CD4-positive, alpha-beta T cell treated with Interferon alpha-2 for 1 hour (primary cell): ENCODE results near the gene PADI1.
"Not testable (repeated sequence)": the region's sequence is repeated elsewhere in the genome, so short reads cannot be mapped to it uniquely, and the experiment has no call there.

Experiments used
- DNase-seq, 2 donors: peaks; one replicate each; pipeline ENCODE4 v3.0.0-alpha.2; 2020 to 2022

Gene PADI1

DNA sequence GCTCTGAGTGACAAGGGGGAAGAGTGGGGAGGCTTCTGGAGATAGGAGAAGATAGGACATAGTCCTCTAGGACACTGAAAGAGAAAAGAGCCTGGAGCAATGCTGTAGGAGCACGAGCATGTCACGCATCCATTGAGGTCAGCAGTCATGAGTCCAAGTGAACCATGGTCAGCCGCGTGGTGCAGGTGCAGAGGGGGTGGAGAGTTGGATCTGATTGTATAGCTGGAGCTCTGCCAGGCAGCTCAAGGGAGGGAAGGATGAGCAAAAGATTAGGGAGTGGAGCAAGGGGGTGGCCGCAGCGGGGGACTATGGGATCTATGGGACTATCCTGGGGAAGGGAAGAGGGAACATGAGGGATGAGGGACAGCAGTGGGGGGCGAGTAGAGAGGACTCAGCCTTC, 14.0 kb downstream of the PADI1 start:
- DNase-seq, result no peak

DNA sequence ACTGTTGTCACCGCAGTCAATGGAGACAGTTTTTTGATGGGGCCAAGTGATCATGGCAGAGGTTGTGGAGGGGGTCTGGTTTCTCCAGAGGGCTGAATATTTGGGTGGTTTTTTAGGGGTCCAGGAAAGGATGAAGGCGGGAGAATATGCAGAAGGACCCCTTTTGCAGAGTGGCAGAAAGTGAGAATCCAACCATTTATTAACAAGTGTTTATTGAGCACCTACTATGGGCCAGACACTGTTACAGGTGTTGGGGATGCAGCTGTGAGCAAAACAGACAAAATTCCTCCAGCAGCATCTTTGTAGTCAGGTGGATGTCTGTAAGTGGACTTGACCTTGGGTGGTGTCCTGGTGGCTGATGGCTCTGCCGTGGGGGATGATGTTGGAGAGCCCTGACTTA, 15.4 kb downstream of the PADI1 start:
- DNase-seq, result no peak

DNA sequence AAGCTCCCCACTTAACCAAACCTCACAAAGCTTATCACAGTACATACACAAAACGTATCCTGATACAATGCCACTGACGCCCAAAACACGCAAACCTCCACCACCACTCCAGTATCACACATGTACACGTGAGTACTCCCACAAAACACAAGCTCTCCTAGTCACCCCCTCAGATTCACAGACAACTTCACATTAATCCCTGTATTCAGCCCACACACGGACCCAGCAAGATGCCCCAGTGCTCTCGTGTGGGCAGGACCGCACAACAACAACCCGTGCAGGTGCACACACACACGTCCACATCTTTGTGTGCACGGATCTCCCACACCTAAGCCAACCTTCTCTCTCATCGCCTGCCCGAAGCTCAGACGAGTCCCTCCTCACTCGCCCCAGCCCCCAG, 17.6 kb downstream of the PADI1 start:
- DNase-seq, result no peak

DNA sequence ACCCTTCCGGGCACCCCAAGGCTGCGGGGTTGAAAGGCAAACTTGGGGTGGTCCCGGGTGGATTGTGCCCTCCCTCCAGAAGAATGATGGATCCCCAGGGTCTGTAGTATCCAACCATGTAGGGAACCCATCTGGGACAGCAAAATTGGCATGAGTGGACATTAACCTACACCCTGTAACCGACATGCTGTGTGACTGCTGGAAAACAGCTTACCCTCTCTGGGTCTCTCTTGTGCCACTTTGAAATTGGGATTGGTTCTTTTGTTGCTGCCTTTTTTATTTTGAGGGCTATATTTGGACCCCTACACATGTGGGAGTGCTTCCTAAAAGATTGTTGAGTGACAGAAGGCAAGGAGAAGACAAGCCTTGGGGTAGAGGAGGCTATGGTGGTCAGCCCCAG, 19.5 kb downstream of the PADI1 start:
- no peak for DNase-seq

DNA sequence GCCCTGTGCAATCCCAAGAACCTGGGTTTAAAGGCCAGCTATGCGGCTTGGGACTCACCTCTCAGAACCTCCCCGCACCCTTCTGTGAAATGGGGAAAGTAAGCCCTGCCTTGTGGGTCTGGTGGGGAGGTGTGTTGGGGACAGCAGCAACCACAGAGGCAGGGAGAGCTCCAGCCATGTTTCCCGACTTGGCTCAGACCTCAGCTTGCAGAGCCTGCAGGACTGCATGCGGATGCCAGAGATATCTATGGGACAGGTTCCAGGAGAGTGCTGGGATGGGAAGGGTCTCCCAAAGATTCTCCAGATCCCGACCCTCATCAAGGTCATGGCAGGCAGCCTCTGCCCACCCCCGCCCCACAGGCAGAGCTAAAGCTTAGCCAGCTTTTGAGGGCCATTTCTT, 20.2 kb downstream of the PADI1 start:
- DNase-seq, result no peak

DNA sequence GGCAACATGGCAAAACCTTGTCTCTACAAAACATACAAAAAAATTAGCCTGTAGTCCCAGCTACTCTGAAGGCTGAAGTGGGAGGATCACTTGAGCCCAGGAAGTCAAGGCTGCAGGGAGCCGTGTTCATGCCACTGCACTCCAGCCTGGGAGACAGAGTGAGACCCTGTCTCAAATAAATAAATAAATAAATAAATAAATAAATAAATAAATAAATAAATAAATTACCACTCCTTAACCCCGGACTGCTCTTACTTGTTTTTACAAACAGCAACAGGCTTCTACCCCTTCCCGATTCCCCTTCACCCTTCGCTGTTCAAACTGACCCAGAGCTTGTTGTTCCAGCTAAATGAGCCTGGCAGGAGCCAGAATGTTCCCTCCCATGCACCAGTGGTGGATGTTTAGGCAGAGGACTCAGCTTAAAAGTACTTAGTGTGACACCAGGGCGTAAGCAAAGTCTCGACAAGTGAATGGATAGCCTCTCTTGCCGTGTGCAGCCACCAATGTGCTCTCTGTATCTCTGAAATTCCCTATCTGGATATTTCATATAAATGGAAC, 22.5 kb downstream of the PADI1 start:
- no peak for DNase-seq

DNA sequence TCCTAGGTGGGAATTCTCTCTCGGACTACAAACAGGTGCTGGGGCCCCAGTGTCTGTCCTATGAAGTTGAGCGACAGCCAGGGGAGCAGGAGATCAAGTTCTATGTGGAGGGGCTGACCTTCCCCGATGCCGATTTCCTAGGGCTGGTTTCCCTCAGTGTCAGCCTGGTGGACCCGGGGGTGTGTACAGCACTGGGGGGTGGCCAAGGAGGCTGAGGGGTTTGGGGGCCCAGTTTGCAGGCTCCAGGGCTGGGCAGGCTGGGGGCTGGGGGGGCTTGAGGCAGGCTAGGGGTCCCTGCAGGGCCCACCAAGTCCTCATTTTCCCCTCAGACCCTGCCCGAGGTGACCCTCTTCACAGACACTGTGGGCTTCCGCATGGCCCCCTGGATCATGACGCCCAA, 23.7 kb downstream of the PADI1 start:
- no peak for DNase-seq

DNA sequence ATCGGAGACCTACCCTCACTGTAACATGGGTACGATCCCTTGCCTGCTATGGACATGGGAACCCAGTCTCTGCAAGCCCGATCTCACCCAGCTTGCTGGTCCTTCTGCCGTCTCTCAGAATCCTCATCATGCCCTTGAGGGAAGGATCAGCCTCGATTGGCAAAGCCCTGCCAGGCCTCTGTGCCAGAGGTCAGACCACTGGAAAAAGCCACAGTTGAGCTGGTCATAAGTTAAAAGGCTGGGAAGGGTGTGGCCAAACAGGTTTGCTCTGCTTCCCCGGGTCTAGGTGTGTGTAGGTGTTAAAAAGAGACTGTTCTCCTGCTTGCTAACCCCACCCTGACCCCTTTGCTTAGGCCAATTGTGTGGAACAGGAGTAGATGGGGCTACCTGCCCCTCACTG, 24.5 kb downstream of the PADI1 start:
- no peak for DNase-seq

DNA sequence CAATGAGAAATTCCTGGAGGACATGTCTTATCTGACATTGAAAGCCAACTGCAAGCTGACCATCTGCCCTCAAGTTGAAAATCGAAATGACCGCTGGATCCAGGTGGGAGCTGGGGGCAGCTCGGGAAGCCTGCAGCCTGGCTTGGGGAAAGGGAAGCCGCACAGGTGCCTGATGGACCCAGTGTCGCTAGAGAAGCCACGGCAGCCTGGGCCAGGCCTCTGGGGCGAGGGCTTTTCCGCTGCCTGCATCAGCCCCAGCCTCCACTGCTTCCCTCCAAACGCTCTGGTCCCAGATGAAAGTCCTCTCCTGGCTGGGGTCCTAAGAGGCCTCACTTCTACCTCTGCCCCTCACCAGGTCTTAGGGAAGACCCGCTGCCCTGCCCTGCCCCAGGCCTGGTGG, 25.2 kb downstream of the PADI1 start:
- no peak for DNase-seq

DNA sequence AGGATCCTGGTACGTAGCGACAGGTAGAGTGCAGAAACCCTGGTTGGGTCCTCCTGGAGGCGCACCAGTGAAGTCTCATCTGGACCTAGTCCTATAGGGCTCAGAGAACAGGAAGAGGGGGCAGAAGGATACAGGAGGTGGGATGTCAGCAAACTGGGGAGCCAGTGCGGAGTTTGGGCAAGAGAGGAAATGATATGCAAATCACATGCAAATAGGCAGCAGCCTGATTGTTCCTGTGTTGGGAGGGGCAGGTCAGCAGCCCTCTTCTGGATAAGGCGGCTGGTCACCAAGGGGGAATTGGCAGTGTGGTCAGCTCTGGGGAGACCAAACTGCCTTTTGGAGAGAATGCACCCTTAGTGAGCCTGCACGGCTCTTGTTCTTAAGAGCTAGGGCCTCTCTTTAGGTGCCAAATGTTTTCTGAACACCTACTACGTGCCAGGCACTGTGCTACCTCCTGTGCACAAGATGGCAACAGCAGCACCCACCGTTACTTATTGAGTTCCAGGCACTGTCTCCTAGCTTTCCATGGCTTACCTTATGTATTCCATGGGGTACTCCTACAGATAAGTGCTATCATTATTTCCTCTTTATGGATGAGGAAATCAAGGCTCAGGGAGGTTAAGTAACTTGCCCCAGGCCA, 25.9 kb downstream of the PADI1 start:
- no peak for DNase-seq

DNA sequence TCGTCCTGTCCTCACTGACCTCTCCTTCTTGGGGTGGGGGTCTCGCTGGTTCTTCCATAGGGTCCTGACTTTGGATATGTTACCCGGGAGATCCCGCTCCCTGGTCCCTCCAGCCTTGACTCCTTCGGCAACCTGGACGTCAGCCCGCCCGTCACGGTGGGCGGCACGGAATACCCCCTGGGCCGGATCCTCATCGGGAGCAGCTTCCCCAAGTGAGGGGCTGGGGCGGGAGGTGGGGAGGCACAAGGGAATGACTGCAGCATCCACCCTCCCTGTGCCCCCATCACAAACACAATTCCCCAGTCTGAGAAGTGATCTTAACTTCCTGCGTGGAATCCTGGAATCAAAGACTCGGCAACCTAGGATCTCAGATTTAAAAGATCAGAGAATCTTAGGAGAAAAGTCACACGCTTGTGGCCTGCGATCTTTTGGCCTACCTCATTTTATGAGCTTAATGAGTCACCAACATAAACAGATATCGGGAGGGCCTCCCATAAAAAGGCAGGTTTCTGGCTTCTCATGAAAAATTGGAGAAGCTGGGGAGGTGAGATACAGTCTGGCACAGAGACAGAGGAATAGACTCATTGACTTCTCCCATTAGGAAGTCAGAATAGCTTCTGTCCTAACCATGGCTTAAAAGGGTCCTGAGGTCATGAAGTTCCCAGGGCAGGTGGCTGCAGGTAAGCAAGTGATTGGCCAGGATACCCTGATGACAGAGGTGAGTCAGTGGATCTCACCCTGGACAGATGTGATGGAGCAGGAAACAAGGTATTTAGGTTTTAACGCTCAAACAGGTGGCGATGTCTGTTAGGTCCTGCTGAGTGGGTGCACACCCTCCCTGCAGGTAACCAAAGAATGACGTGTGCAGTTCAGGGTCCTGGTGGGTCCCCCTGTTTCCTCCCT, 28.1 kb downstream of the PADI1 start:
- no peak for DNase-seq

DNA sequence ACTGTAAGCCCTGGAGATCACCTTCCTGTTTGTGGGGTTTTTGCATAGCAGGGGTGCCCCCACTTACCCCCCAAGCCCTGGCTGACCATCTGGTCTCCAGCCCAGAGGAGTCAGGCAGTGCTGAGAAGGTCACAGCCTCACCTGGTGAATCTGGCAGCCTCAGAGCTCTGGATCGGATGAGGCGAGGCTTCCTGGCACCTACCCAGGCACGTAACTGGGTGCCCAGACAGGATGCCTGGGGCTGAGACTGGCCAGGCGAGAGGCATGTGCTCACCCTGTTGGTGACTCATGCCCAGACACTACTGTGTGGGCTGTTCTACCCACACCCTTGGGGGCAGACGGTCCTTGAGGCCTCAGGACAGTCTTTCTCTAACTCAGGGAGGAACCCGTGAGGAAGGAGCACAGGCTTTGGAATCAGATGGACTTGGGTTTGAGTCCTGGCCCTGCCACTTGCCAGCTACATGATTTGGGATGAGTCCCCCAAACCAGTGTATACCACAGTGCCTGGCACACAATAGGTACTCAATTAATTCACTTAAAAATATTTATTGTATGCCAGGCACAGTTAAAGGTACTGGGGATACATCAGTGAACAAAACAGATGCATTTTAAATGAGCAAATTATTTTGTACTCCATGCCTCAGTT, 28.9 kb downstream of the PADI1 start:
- peak in 1 of 2 donors; percentile 16 for DNase-seq

DNA sequence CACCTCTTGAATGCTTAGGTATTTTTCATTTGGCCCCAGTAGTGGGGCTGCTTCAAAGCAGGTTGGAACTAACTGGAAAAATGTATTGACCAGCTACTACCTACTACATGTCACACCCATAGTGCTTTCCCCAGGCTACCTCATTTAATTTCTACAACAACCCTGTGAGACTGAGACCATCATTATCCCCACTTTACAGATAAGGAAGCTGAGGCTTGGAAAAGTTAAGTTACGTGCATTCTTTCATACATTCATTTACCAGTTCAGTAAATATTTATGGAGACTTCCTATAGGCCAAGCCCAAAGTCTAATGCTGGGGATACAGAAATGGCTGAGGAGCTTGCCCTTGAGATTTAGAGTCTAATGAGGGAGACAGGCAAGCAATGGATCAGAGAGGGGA, 29.5 kb downstream of the PADI1 start:
- no peak for DNase-seq

DNA sequence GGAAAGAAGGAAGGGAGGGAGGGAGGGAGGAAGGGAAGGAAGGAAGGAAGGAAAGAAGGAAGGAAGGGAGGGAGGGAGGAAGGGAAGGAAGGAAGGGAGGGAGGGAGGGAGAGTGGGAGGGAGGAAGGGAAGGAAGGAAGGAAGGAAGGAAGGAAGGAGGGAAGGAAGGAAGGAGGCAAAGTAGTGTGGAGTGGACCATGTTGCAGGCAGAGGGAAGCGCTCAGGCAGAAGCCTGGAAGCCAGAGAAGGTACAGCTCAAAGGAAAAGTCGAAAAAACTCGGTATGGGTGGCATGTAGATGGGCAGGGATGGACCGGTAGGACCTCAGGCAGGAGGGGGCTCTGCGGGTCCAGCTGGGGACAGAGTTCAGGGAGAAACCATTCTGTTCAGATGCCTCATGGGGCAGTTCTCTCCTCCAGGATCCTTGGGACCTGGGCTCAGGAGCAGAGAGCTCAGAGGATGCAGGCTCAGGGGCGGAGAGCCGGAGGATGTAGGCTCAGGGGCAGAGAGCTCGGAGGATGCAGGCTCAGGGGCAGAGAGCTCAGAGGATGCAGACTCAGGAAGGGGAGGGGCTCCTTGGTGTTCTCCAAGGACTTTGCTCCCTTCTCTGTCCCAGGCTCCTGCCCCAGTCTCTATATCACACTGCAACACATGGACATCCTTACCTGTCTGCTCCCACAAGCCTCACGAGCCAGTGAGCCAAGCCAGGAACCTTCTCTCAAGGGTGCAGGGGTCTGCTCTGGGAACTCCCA, 30.4 kb downstream of the PADI1 start:
- no peak for DNase-seq

DNA sequence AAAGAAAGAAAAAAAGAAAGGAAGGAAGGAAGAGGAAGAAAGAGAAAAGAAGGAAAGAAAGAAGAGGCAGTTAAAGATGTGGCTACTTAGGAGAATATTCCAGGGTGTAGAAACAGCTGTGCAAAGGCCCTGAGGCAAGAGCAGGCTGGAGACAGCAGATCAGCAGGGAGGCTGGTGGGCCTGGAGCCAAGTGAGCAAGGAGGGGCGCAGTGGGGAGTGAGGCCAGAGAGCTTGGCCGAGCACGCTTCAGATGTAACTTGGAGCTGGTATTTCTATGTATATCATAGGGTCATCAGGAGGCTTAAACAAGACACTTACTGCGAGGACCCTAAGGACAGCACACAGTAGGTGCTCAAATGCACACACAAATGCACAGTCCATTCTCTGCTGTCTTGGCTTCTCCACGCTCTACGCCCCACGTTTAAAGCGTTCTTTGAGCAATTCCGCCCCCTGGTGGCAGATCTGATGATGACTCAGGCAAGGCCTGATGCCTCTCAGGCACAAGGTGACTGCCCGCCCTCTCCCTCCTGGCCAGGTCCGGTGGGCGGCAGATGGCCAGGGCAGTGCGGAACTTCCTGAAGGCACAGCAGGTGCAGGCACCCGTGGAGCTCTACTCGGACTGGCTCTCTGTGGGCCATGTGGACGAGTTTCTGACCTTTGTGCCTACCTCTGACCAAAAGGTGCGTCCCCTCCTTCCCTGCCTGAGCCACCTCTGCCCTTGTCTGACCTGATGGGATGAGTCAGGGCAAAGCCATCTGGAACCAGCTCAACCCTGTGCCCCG, 32.0 kb downstream of the PADI1 start:
- peak; percentile 78 to 82 for DNase-seq

DNA sequence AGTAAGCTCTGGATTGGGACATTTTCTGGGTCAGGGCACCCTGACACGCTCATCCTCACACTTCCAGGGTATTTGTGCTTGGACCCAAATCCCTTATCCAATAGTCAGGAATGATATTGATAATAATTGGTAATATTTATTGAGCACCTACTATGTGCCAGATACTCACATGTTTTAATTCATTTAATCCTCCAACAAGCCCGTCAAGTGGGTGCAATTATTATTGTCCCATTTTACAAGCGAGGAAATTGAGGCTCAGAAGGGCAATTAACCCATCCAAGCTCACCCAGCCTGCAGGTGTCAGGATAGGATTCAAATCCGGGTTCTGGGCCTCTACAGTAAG, 32.6 kb downstream of the PADI1 start:
- no peak for DNase-seq

DNA sequence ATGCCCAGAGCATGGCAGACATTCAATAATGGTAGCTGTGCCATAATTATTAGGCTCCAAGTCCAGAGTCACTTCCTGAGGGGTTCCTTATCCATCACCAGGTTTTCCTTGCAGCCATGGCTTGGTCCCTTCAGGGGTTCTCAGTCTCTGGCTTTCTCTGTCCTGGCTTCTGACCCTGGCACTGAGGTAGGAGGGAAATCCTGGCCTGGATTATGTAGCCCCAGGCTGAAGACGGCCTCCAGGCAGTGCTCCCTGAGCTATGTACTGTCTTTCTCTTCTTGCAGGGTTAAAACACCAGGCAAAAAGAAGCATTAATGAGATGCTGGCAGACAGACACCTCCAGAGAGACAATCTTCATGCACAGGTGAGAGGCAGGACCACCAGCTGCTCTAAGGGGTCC, 34.5 kb downstream of the PADI1 start:
- DNase-seq, result peak; percentile 7 to 16

DNA sequence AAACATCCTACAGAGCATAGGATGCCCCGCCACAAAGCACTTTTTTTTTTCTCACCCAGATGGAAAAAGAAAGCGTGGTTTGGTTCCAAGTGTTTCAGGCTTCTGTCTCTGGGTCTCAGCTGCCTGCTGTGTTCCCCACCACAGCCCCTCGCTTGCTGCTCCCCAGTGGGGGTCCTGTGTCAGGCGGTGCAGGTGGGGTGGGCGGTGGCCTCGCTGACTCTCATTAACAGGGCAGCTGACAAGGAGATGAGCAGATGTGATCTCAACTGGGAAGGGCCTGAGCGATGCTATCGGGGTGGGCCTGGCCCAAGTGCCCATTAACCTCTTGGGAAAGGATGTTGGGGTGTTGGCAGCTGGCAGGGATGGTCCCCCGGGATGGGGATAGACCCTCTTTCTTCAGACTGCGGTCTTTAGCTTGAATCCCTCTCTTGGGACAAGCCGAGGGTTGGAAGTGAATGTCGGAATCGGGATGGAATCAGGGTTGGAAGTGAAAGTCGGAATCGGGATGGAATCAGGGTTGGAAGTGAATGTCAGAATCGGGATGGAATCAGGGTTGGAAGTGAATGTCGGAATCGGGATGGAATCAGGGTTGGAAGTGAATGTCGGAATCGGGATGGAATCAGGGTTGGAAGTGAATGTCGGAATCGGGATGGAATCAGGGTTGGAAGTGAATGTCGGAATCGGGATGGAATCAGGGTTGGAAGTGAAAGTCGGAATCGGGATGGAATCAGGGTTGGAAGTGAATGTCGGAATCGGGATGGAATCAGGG, 36.3 kb downstream of the PADI1 start:
- not testable (repeated sequence) for DNase-seq

DNA sequence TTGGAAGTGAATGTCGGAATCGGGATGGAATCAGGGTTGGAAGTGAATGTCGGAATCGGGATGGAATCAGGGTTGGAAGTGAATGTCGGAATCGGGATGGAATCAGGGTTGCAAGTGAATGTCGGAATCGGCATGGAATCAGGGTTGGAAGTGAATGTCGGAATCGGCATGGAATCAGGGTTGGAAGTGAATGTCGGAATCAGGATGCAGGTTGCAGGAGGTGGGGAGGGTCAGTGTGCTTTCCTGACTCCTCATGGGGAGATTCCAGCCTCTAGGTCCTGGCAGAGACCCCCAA, 36.8 kb downstream of the PADI1 start:
- not testable (repeated sequence) for DNase-seq

DNA sequence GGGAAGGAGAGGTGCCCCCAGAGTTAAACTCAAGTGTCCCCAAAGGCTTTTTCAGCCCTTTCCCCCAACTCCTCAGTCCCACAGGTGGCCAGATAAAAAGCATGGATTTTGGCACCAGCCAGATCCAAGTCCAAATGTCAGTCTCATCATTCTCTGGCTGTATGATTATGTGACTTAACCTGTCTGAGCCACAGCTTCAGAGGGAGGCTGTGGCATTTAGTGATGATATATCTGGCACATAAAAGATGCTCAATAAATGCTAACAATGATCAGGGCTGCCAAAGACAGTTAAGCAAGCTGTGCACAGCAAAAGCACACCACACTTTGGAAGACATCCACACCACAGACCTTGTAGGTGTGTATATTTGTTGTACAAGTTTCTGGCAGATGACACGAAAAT, 38.3 kb downstream of the PADI1 start:
- no peak for DNase-seq
